Left kidney (tissue), 2 donors: ENCODE data around the gene GALNT18. TPM values are rescaled to one million over a fixed set of nuclear protein-coding genes. Genes with fewer than 3 reads are reported as not detected.

Experiments
- DNase-seq: peaks from one replicate; pipeline ENCODE4 v3.0.0-alpha.2; 2013
- polyA plus RNA-seq: library from polyadenylated mRNA; unstranded; fragments of 120-200 nt; gene quantifications from one replicate; pipeline ENCODE4 v1.2.1, GENCODE V29; 2013; ENCODE audit not compliant: insufficient read length

Gene GALNT18
- polyA plus RNA-seq, 1 donor: 20.8 TPM

DNA sequence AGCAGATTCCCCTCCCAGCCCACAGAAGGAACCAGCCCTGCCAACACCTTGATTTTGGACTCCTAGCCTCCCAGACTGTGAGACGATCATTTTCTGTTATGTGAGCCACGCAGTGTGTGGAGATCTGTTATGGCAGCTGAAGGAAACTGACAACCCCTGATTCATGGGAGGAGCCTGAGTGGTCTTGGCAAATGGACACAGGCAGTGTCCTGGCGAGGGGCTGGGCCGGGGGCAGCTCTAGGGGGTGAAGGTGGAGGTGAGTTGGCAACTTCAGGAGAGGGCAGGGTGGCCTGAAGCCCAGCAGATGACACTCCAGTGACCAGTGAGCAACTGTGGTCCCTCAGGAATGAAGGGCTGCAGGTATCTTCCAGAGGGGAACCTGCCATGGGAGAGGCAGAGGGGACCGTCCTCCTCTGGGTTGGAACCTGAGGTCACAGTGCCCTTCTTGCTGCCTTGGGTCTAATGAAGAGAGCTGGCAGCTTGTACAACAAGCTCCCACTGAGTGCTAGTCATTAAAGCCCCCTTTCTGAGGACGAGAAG, 351.5 kb downstream of the GALNT18 start:
- DNase-seq: no peak

DNA sequence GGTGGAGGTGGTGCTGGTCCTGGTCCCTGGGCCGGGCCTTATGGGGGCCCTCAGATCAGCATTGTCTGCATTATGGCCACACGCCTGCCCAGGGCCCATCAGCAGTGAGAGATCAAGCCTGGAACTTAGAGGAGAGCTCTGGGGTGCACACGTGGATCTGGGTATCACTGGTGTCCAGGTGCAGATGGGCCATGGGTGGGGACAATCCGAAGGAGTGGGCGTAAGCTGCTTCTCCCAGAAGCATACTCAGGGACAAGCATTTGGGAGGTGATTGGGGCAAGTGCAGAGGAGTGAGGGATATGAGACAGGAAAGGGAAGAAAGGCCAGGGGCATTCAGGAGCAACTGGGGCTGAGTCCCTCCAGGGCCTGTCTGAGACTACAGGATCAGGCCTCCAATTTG, 353.1 kb downstream of the GALNT18 start:
- DNase-seq: no peak

DNA sequence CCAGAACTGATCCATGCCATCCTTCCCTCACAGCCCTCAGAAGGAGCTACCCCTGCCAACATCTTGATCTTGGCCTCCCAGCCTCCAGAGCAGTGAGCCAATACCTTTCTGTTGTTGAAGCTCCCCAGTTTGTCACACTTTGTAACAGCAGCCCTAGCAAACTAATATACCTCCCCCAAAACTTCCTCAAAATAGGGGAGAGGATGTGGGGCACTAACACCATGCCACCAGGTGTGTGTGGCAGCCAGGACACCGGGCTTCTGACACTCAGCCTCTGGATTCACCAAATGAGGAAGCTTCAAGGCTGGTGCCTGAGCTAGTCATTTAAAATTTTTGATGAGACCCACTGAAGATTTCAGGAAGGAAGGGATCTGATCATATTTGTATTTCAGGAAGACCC, 353.7 kb downstream of the GALNT18 start:
- no peak for DNase-seq

DNA sequence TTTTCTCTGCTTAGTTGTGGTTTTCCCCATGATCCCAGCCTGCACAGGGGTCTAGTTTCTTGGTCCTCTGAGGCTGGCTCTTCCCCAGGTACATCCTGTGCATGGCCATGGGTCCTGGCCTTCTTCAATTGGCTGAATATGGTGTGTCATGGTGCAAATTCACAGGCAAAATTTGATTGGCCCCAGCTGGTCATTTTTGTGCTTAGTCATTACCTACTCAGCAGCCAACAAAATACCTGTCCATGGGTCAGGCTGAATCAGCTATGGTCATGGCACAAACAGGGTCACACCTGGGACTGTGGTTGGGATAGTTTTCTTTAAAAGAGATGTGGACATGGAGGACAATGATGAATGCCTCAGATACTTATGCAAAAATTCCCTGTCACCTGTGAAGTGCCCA, 354.5 kb downstream of the GALNT18 start:
- DNase-seq: no peak

DNA sequence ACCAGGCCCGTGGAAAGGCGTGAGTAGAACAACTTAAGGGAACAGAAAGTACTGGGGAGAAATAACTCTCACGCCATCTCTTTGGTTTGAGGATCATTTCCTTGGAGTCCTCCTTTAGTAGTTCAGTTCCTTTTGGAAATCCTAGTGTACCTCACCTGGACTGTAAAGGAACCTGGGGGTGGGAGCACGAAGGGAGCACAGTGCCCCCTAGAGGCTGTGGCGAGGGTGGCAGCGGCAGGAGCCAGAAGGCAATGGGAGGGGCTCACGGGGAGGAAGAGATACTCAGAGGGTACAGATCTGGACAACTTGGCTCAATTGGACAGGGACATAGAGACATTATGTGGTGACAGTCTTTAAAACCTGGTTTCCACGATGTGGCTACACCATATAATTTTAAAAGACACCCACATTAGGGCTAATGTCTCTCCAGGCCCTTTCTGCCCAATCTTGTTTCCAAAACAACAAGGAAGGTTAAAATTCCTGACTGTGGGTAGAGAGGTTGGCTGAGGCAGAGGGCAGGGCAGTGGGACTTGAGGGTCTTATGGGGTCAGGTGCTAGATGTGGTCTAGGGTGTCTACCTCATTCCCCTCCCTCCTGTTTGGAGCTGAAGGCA, 355.7 kb downstream of the GALNT18 start:
- DNase-seq: no peak

DNA sequence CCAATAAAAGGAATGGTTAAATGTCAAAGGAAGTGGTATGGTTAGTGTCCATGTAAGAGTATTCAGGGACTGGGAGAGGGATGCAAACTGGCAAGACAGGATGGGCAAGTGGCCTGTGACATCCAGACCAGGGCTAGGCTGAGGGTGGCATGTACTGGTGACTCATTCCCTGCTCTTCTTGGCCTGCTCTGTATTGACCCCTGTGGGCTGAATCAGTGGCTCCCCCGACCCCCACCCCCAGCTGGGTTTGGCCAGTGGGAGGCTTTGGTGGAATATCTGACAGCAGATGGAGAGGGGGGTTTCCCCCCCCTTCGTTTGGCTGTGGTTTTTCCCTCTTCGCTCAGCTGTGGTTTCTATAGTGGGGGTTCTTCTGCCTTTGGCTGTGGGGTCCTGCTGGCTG, 356.5 kb downstream of the GALNT18 start:
- no peak for DNase-seq

DNA sequence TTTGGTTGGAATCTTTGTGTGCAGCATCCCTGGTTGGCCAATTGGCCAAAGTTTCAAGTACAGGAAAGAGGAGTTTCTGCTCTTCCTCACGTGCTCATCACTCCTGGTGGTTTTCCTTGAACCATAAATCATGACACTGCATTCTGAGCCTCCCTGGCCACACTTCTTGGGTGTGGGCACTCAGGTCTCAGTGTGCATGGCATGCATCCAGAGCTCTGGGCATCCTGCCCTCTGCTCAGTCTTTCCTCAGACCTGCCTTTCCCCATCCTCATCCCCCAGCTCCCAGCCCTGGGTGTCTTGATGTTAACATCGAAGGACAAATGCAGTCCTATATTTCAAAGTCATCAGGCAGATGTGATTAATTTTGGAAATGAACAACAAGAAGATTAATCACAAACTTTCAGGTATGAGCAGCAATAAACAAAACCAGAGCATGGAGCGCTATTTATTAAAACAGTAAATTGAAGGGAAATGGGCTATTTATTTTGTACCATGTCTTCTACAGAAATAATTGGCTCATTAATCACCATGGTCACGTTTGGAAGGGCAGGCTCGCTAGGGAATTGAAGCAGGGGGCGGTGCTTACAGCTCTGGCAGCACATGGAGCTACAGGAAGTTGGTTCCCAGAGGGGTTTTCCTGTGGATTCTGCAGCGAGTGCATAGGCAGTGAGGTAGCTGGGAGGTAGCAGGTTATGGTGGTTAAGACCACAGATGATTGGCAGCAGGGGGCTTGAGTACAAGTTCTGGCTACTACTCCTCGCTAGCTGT, 358.4 kb downstream of the GALNT18 start:
- peak; percentile 45 for DNase-seq

DNA sequence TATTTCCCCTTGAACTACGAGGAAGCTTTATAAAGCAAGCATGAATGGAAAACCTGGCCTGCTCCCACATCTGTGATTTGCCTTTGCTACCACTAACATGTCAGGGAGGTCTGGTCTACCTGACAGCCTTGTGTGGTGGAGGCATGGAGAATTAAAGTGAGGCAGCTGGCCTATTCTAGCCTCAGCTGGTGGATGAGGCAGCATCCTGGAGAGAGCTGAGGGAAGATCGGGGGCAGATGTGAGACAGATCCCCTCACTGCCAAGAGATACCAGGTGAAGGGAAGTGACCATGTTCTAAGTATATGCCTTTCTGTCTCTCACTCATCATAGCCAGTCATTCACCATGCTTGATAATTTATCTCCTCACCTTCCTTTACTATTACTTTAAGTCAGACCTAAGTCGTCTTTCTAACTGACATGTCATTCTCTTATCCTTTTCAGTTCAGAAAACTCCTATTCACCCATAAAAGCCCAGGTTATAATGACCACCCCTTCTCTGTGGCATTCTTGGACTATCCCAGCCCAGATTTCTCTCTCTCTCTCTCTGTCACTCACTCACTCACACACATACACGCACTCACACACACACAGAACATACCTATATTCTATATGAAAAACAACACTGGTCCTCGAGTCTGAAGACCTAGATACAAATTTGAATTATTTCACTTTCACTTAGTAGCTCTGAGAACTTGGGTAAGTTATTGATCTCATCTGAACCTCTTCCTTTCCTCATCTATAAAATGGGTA, 359.5 kb downstream of the GALNT18 start:
- DNase-seq: no peak

DNA sequence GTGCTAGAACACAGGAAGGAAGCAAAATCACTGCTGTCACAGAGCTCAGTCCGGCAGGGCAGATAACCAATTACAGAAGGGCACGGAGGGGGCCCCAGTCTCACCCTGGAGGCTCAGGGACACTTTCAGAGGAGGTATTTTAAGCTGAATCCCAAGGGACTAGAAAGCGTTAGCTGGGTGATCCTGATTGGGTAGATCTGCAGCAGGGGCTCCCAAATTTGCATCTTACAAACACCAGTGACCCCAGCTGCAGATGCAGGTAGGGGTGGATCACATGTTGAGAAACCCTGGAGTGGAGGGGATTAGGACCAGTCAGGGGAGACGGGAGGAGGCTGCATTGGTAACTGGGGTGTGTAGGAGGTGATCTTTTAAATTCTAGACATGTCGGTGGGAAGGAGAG, 360.2 kb downstream of the GALNT18 start:
- DNase-seq: no peak

DNA sequence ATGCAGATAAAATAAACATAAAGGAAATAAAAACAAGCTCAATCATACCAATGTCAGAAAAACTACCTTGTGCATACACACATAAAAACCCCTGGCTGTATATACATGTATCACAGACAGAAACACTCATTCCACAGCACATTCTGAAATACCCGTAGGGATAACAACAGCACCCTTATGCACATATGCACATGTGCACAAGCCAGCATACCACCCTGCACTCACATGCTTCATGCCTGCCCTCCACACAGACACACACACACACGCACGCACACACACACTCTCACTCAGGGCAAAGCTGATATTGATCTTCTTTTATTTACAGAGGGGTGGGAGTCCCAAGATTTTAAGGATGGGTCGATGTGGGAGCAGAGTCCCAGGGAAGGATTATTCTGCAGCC, 360.9 kb downstream of the GALNT18 start:
- DNase-seq: no peak

DNA sequence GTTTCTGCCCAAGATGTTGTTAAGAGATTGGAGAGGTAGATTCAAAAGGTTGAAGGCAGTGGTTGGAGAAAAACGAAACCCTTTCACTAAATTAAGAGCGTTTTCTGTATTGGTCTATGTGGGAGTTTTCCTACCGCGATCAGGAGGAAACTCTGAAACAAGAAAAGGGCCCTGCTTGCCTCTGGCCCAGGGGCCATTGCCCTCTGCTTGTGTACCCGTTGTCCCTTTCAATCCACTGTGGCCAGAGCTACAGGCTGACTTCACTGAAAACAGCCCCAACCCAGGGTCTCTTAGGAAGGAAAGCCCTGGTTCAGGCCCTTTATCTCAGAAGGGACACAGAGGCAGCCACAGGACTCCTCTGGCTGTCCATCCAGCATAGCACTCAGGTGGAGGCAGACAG, 367.8 kb downstream of the GALNT18 start:
- DNase-seq: no peak

DNA sequence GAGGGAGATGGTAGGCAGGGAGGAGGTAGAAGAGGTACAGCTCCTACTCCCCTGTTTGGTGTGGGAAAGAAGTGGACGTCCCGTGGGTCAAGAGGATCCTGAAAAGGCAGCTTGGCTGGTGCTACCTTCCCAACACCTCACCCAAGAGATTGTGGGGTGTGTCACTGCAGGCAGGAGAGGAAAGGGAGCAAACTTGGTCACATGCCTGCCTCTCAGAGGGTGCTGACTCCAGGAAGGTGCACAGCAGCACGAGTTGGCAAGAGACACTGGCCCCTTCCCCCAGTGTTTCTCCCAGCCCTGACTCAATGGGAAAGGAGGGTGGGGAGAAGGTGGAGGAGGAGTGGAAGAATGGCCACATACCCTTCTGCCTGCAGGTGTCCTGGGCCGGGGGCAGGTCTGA, 368.3 kb downstream of the GALNT18 start:
- no peak for DNase-seq

DNA sequence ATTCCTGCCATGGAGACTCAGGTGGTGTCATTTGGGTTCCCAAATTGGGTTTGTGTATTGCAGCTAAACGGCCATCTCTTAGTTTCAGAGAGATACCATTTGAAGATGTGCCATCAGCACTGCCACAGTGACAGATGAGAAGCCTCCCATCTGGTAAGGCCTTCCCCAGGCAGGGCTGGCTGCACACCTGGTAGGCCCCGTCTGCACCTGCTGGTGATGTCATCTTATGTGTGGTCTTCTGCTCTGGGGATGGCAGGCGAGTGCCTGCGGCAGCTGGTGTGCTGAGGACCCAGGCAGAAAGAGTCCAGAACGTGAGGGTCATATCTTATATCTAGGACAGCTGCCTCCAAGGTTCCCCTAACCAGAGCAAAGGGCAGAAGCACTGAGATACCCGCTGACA, 369.4 kb downstream of the GALNT18 start:
- DNase-seq: no peak

DNA sequence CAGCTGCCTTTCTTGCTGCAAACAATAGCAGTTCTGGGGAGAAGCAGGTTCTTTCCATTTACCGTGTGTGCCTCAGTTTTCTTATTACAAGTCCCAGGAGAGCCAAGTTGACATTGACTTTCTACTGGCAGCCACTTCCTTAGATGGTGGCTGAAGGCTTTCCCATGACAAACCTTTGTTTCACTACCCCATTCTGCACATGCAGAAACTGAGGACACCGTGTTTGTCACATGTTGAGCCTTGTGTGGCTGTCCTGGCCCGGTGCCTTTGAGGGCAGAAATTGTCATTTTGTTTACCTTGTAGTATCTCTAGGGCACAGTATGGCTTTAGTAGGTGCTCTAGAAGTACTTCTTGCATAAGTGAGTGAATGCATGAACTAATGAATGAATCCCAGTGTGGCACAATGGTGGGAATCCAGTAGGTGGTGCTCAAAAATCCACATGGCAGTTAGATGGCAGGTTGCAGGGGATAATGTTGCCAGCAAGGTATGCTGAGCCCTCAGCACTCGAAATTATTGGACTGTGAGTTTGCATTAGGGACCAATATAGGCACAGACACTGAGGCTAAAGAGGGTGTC, 370.3 kb downstream of the GALNT18 start:
- DNase-seq: no peak

DNA sequence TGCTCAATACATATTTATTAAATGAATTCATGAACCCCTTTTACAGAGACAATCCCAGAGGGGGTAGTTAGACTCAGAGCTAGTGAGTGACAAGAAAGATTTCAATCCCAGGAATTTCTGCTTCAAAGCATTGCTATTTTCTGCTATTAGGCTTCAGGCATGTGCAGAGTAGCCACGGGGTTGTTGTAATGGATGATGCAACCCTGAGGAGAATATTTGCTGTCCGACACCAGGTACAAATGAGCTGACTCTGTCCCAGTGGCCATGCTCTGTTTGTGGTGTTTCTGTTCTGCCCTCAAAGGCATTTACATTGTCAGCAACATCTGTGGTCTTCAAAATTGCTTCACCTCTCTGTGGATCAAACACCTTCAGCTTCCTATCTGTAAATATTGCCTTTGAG, 371.3 kb downstream of the GALNT18 start:
- DNase-seq: no peak

DNA sequence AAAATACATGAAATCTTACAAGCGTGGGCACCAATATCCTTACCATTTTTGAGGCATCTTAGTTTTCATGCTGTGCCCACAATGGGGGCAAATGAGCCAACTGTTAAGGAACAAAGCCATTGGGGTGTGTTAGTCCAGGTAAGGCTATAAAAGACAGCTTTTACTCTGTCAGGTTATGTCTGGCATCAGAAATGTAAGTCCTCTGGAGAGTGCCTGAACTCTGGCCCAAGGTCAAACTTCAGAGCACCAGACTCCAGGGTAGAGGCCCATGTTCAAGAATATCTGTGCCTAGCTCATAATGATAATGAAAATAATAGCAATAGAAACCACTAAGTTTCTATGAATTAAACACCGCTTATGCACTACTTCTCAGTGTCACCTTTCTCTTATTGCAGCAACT, 374.2 kb downstream of the GALNT18 start:
- no peak for DNase-seq

DNA sequence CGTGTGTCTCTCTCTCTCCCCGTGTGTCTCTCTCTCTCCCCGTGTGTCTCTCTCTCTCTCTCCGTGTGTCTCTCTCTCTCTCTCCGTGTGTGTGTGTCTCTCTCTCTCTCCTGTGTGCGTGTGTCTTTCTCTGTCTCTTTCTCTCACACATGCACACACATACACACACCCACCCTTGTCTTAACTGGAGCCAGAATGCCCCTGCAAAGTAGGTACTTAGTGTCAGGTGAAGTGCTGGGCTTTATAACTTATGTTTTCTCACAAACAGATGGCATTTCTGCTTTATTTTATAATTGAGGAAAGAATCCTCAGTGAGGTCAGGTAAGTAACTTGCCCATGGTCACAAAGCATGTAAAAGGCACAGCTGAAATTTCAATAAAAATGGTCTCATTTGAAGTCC, 374.7 kb downstream of the GALNT18 start:
- no peak for DNase-seq

DNA sequence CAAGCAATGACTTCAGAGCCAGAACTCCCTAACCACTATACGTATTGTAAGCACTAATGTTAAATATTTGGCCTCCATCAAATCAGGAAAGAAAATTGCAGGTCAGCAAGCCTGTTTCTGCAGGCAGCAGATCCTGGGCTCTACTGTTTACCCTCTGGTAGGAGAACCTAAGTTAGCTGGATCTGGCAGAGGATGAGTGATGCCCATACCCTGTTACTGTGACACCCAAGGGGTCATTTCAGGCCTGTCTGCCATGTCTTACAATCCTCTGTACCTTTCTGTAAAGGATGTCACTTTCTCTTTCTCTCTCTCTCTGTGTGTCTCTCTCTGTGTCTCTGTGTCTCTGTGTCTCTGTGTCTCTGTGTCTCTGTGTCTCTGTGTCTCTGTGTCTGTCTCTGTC, 375.6 kb downstream of the GALNT18 start:
- DNase-seq: no peak

DNA sequence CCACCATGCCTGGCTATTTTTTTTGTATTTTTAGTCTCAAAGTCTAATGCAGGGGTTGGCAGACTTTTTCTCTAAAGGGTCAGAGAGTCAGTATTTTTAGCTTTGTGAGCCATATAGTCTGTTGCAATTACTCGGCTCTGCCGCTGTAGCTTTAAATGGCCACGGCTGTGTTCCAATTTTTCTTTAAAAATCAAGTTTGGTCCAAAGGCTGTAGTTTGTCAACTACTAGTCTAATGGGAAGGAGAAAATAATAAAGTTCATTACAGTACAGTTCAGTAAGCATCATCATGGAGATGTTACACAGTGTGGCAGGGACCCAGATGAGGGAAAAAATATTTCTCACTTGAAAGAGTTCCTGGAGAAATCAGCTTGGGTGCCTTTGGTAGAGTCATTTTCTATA, 376.4 kb downstream of the GALNT18 start:
- DNase-seq: no peak

DNA sequence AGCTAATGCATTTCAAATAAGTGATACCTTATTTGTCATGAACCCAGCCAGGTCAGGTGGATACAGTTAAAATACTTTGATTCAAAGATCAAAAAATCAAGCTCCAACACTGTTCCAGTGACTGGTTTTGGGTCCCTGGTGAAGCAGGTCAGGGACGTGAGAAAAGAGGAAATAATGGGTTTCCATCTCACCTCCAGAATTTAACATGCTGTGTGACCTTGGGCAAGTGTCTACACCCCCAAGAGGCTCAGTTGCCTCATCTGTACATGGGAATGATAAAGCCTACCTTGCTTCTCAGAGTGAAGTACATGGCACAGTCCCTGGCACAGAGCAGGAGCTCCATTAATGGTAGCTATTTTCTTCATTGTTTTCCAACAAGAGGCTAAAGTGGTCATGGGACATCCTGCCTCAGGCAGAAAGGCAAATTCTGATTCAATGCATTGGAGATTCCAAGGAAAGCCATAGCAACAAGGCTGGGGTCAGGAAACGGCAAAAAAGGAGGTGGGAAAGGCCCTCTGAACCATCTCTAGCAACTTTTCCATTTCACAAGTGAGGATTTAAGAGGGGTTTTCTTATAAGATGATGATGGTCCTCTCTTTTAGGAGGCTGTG, 377.2 kb downstream of the GALNT18 start:
- no peak for DNase-seq

DNA sequence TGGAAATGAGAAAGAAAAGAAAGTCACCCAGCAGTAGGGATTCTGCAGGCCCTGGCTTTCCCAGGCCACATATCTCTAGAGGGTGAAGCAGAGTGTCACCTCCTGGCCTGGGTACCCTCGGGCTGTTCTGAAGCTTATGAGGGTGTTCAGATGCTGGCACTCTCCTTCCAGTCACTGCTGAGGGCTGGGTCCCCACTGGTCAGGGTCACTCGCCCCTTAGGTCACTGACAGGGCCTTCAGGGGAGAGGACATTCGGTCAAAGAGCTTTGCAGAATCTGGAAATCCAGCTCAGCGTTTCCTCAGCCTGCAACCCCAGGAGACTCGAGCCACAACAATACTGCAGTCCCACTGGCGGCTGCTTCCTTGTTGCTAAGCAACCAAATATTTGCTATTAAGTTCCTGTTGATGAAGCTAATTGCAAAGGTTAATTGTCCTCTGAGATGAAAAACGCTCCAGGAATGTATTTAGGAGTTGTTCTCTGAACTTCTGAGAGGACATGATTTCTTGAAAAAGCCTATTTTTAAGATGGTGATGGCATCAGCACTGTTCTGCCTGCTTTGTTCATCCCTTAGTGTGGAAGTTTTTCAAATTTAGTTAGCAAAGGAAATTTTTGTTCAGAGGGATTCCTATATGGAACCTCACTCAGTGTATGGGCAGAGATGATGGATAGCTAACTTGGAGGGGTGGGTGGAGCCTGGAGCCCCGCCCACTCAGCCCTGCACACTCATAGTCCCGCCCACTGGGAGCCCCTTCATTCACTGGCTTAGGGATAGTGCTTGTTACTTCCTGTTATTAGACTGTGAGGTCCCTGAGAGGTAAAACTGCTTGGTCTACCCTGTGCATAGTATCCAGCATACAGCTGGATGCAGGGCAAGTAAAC, 378.0 kb downstream of the GALNT18 start:
- peak; percentile 64 for DNase-seq
